Epidermal melanocyte (primary cell): Measurements from ENCODE around the gene NAGK.
A peak's percentile ranks its signal among the peaks of the same experiment; 100 is the strongest.
"Not testable (repeated sequence)": the region's sequence is repeated elsewhere in the genome, so short reads cannot be mapped to it uniquely, and the experiment has no call there.

Source experiments
- DNase-seq: peaks from one replicate; pipeline ENCODE4 v3.0.0; 2011; ENCODE audit warnings: low spot score; ENCODE audit not compliant: insufficient read length

Gene NAGK

GRCh38 chr2:71069376-71069775 lies 928 bp downstream of the NAGK start:
- DNase-seq = no peak

GRCh38 chr2:71070294-71071093 lies 2.0 kb downstream of the NAGK start:
- DNase-seq = peak; percentile 60

- DNase-seq = no peak
Observed at GRCh38 chr2:71071681-71072398, 3.4 kb downstream of the NAGK start.

GRCh38 chr2:71072492-71072891 lies 4.0 kb downstream of the NAGK start:
- DNase-seq = no peak

- DNase-seq = no peak
Observed at GRCh38 chr2:71073475-71073874, 5.0 kb downstream of the NAGK start.

GRCh38 chr2:71074893-71075395 lies 6.5 kb downstream of the NAGK start:
- DNase-seq = no peak

- DNase-seq = no peak
Observed at GRCh38 chr2:71078624-71079023, 10.2 kb downstream of the NAGK start.

- no peak for DNase-seq
Observed at GRCh38 chr2:71082402-71083252, 14.2 kb downstream of the NAGK start.

GRCh38 chr2:71083297-71083696 lies 14.8 kb downstream of the NAGK start:
- not testable (repeated sequence) for DNase-seq

- DNase-seq = not testable (repeated sequence)
Observed at GRCh38 chr2:71083752-71084312, 15.4 kb downstream of the NAGK start.

- not testable (repeated sequence) for DNase-seq
Observed at GRCh38 chr2:71085325-71086003, 17.0 kb downstream of the NAGK start.

GRCh38 chr2:71089475-71089874 lies 21.0 kb downstream of the NAGK start:
- DNase-seq = not testable (repeated sequence)

GRCh38 chr2:71091808-71092207 lies 23.4 kb downstream of the NAGK start:
- not testable (repeated sequence) for DNase-seq

GRCh38 chr2:71092491-71093260 lies 24.2 kb downstream of the NAGK start:
- DNase-seq = not testable (repeated sequence)

- DNase-seq = peak; percentile 77
Observed at GRCh38 chr2:71100195-71100964, 31.9 kb downstream of the NAGK start.

GRCh38 chr2:71101656-71102055 lies 33.2 kb downstream of the NAGK start:
- DNase-seq = no peak

- DNase-seq = no peak
Observed at GRCh38 chr2:71102981-71103681, 34.7 kb downstream of the NAGK start.

- DNase-seq = no peak
Observed at GRCh38 chr2:71103809-71104208, 35.4 kb downstream of the NAGK start.
